Trophoblast cell (in vitro differentiated cells and primary cell): ENCODE results near the gene SUFU.

Experiments used
- DNase-seq, 2 donors: peaks; one replicate each; pipeline ENCODE4 v3.0.0-alpha.2; 2016
- H2AFZ ChIP-seq: 2 replicates; pipeline ENCODE4 v1.6.1; 2013; ENCODE audit warnings: low read length, moderate library complexity, mild to moderate bottlenecking; ENCODE audit not compliant: insufficient read depth, poor library complexity
- H2AK5ac ChIP-seq: 2 replicates; pipeline ENCODE4 v1.6.1; 2013; ENCODE audit warnings: mild to moderate bottlenecking, low read length
- H2BK120ac ChIP-seq: 2 replicates; pipeline ENCODE4 v1.6.1; 2013; ENCODE audit warnings: low read length, mild to moderate bottlenecking, moderate library complexity; ENCODE audit not compliant: insufficient read depth, poor library complexity
- H2BK12ac ChIP-seq: 2 replicates; pipeline ENCODE4 v1.6.1; 2013; ENCODE audit warnings: mild to moderate bottlenecking, low read length, moderate library complexity
- H2BK5ac ChIP-seq: 2 replicates; pipeline ENCODE4 v1.6.1; 2013; ENCODE audit warnings: low read length, low read depth, moderate library complexity, mild to moderate bottlenecking; ENCODE audit not compliant: poor library complexity
- H3K14ac ChIP-seq: 2 replicates; pipeline ENCODE4 v1.6.1; 2013; ENCODE audit warnings: mild to moderate bottlenecking, low read length
- H3K18ac ChIP-seq: 2 replicates; pipeline ENCODE4 v1.6.1; 2013; ENCODE audit warnings: mild to moderate bottlenecking, low read length
- H3K23ac ChIP-seq: 2 replicates; pipeline ENCODE4 v1.6.1; 2013; ENCODE audit warnings: low read length
- H3K27ac ChIP-seq: 2 replicates; pipeline ENCODE4 v1.5.1; 2013; ENCODE audit warnings: low read depth, mild to moderate bottlenecking, inconsistent platforms, low read length, moderate library complexity
- H3K27me3 ChIP-seq: 2 replicates; pipeline ENCODE4 v1.6.1; 2013; ENCODE audit warnings: inconsistent platforms, mild to moderate bottlenecking, low read length, moderate library complexity; ENCODE audit not compliant: insufficient read depth
- H3K36me3 ChIP-seq, 2 experiments: 1 replicate in 1 of 2; 2 replicates in 1 of 2; pipeline ENCODE4 v1.6.1; 2013; ENCODE audit warnings: low read length in 2 of 2, mild to moderate bottlenecking in 2 of 2, moderate library complexity in 1 of 2; ENCODE audit not compliant: insufficient read depth in 2 of 2, control insufficient read depth in 1 of 2
- H3K4ac ChIP-seq: 2 replicates; pipeline ENCODE4 v1.6.1; 2013; ENCODE audit warnings: low read depth, mild to moderate bottlenecking, low read length, moderate library complexity
- H3K4me1 ChIP-seq, 2 experiments: 1 replicate in 1 of 2; 2 replicates in 1 of 2; pipeline ENCODE4 v1.6.1; 2013; ENCODE audit warnings: low read length in 2 of 2, mild to moderate bottlenecking in 2 of 2, moderate library complexity in 1 of 2; ENCODE audit not compliant: insufficient read depth in 2 of 2, control insufficient read depth in 1 of 2
- H3K4me2 ChIP-seq: 2 replicates; pipeline ENCODE4 v1.6.1; 2013; ENCODE audit warnings: inconsistent platforms, mild to moderate bottlenecking, low read length, moderate library complexity
- H3K4me3 ChIP-seq: 2 replicates; pipeline ENCODE4 v1.5.1; 2013; ENCODE audit warnings: mild to moderate bottlenecking, low read depth, low read length, inconsistent platforms
- H3K79me1 ChIP-seq: one replicate; pipeline ENCODE4 v1.6.1; 2013; ENCODE audit warnings: low read length
- H3K79me2 ChIP-seq: 2 replicates; pipeline ENCODE4 v1.6.1; 2013; ENCODE audit warnings: low read length, mild to moderate bottlenecking; ENCODE audit not compliant: control insufficient read depth, insufficient read depth, poor library complexity
- H3K9ac ChIP-seq: 2 replicates; pipeline ENCODE4 v1.6.1; 2013; ENCODE audit warnings: mild to moderate bottlenecking, low read length
- H3K9me3 ChIP-seq: 2 replicates; pipeline ENCODE4 v1.6.1; 2013; ENCODE audit warnings: low read depth, mild to moderate bottlenecking, control low read depth, inconsistent platforms, low read length; ENCODE audit not compliant: insufficient read depth
- H4K12ac ChIP-seq: 2 replicates; pipeline ENCODE4 v1.6.1; 2013; ENCODE audit warnings: low read depth, mild to moderate bottlenecking, low read length, moderate library complexity
- H4K8ac ChIP-seq: 2 replicates; pipeline ENCODE4 v1.6.1; 2013; ENCODE audit warnings: low read depth, mild to moderate bottlenecking, low read length, moderate library complexity
- H4K91ac ChIP-seq: one replicate; pipeline ENCODE4 v1.6.1; 2013; ENCODE audit warnings: low read depth, mild to moderate bottlenecking, low read length, moderate library complexity
- WGBS: extraction: QIAGEN DNeasy Blood & Tissue Kit; methylation state at CpG from one replicate; pipeline ENCODE4 v1.1.7; 2013; ENCODE audit warnings: missing lambda C conversion rate; ENCODE audit not compliant: insufficient read length, insufficient coverage; ENCODE audit errors: extremely low coverage; 5-methylcytosine and 5-hydroxymethylcytosine counted together

Gene SUFU

DNA sequence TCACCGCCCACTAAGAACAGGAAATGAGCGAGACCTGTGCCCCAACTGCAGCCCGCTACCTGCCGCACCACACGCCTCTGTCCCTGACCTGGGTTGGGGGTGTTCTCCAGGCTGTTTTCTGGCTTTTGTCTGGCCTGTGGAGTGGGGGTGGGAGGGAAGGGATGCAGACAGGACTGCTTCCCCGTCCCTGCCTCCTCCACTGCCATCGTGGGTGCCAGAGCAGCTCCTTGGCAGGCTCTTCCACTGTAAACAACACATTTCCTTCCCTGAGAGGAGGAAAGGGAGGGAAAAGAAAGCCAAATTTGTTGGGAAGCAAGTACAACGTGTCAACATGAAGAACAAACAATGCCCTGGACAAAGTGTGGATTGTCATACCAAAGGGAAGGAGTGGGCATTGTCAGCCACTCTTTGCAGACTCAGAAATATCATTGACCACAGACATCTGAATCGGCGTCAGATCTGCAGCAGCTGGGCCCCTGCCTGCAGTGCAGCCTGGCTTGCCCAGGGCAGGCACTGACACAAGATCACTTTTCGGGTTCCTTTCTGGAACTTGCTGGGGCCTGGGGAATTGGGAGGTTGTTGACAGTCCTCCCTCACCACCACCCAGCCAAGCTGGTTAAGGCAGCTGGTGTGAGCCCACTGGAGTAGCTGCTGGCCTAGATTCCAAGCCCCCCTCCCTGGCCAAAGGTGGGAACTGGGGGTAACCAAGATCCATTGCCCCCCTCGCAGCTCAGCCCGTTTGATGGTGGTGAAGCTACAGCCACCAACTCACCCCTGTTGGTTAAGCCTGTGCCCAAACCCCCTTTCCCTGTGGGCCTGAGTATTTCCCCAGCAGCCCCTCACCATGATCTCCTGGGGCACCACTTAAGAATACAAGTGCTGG lies 117.9 kb downstream of the SUFU start:
- H3K9me3 ChIP-seq = peaks cover 5% of the 10 kb centered on the region
- peak overlapping the region; percentile 62 for H2BK5ac ChIP-seq
- H2BK12ac ChIP-seq = peak overlapping the region; percentile 42
- H3K14ac ChIP-seq = peak overlapping the region; percentile 80
- WGBS = no CpG with 5 or more reads among the region's 13 CpGs
- peaks cover 30 to 38% of the 10 kb centered on the region in 2 experiments for H3K4me1 ChIP-seq
- H3K23ac ChIP-seq = no peak overlapping the region
- peak overlapping the region; percentile 88 for H4K91ac ChIP-seq
- no peak overlapping the region for H3K18ac ChIP-seq
- H3K27ac ChIP-seq = peak overlapping the region; percentile 63
- H2AFZ ChIP-seq = no peak overlapping the region
- H4K8ac ChIP-seq = peak overlapping the region; percentile 36
- peak overlapping the region; percentile 65 for H2BK120ac ChIP-seq
- peaks cover 27 to 28% of the 10 kb centered on the region in 2 experiments for H3K36me3 ChIP-seq
- H3K9ac ChIP-seq = no peak overlapping the region
- H3K27me3 ChIP-seq = no peaks in the 10 kb centered on the region
- no peak overlapping the region for H4K12ac ChIP-seq
- peak overlapping the region; percentile 60 for H2AK5ac ChIP-seq
- peaks cover 21% of the 10 kb centered on the region for H3K79me1 ChIP-seq
- H3K4me2 ChIP-seq = no peak overlapping the region
- peaks cover 3% of the 10 kb centered on the region for H3K79me2 ChIP-seq
- DNase-seq = no peak
- no peak overlapping the region for H3K4me3 ChIP-seq
- peak overlapping the region; percentile 16 for H3K4ac ChIP-seq

DNA sequence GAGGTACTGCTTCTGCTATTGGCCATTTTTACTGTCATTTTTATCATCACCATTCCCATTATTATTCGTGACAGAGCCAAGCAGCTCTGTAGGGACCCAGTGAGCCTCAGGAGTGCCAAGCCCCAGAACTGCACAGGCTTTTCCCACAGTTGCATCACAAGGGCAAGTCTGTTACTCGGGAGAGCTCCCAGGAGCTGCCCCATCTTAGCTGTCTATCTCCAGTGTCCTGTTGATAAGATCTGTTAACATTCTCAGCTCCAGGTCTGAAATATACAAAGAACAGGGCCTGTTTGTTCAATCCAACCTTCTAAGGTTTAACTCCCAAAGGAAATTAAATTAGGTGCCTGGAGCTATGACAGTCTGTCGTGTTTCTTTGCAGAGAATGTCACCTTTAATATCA lies 120.3 kb downstream of the SUFU start:
- no peak overlapping the region for H4K8ac ChIP-seq
- no peak overlapping the region for H2BK120ac ChIP-seq
- H2AFZ ChIP-seq = no peak overlapping the region
- H2BK5ac ChIP-seq = no peak overlapping the region
- no CpG with 5 or more reads among the region's 3 CpGs for WGBS
- H3K4me3 ChIP-seq = no peak overlapping the region
- no peak overlapping the region for H4K12ac ChIP-seq
- no peak overlapping the region for H3K27ac ChIP-seq
- no peak overlapping the region for H2BK12ac ChIP-seq
- H3K4me2 ChIP-seq = no peak overlapping the region
- no peak for DNase-seq
- no peak overlapping the region for H4K91ac ChIP-seq
- H2AK5ac ChIP-seq = no peak overlapping the region
- H3K79me1 ChIP-seq = peaks cover 39% of the 10 kb centered on the region
- no peak overlapping the region for H3K4ac ChIP-seq
- no peak overlapping the region for H3K23ac ChIP-seq
- no peak overlapping the region for H3K14ac ChIP-seq
- no peak overlapping the region for H3K18ac ChIP-seq
- H3K4me1 ChIP-seq = peaks cover 49 to 58% of the 10 kb centered on the region in 2 experiments
- H3K9ac ChIP-seq = no peak overlapping the region
- H3K36me3 ChIP-seq = peaks cover 10 to 17% of the 10 kb centered on the region in 2 experiments
- no peaks in the 10 kb centered on the region for H3K27me3 ChIP-seq
- peaks cover 9% of the 10 kb centered on the region for H3K79me2 ChIP-seq
- peaks cover 5% of the 10 kb centered on the region for H3K9me3 ChIP-seq

DNA sequence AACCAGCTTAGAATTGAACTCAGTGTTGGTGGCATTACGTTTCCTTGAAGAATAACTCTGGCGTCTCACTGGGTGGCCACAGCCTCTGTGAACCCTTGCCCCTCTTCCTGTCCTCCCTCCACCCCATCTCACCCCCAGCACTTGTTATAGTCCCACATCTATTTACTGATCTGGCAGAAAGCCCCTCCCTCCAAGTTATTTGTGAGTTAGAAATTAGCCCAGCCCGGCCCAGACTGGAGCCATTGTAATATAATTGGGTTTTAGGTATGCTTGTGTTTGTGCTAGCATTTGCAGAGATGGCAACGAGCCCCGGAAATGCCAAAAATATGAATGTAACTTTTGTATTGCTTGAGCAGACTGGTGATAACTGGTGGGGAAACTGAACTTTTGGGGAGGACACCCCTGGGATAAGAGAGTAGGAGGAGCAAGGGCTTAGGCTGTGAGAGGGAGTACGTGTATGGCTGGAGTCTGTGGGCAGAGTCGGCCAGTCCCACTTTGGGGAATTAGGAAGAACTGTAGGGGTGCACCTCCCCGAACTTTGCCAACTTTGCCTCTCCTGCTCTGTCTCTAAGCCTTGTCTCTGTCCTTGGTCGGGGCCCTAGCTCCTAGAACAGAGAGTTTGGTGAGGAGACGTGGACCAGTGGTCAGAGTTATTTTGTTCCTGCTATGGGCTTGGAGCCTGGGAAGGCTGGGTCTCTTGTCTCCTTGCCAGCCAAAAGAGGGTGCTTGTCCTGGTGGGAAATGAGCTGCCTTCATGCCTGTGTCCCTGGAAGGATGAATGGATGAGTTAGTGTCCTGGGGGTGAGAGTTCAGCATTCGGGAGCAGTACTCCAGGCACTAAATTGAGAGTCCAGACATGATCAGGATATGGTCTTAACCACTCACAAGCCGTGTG lies 121.2 kb downstream of the SUFU start:
- H3K4me1 ChIP-seq = peaks cover 56 to 62% of the 10 kb centered on the region in 2 experiments
- peak overlapping the region; percentile 16 for H3K14ac ChIP-seq
- peak overlapping the region; percentile 14 for H2BK5ac ChIP-seq
- DNase-seq = no peak
- H3K27me3 ChIP-seq = no peaks in the 10 kb centered on the region
- no peak overlapping the region for H4K8ac ChIP-seq
- H3K4me2 ChIP-seq = no peak overlapping the region
- H3K79me1 ChIP-seq = peaks cover 46% of the 10 kb centered on the region
- no peak overlapping the region for H2AFZ ChIP-seq
- peak overlapping the region; percentile 30 for H3K18ac ChIP-seq
- no CpG with 5 or more reads among the region's 12 CpGs for WGBS
- peaks cover 3 to 10% of the 10 kb centered on the region in 2 experiments for H3K36me3 ChIP-seq
- H2BK12ac ChIP-seq = peak overlapping the region; percentile 28
- peak overlapping the region; percentile 33 for H4K91ac ChIP-seq
- H4K12ac ChIP-seq = no peak overlapping the region
- H3K27ac ChIP-seq = no peak overlapping the region
- no peak overlapping the region for H3K4me3 ChIP-seq
- peak overlapping the region; percentile 15 for H2BK120ac ChIP-seq
- no peak overlapping the region for H3K23ac ChIP-seq
- H3K9me3 ChIP-seq = peaks cover 5% of the 10 kb centered on the region
- H3K9ac ChIP-seq = no peak overlapping the region
- H2AK5ac ChIP-seq = peak overlapping the region; percentile 36
- peaks cover 12% of the 10 kb centered on the region for H3K79me2 ChIP-seq
- H3K4ac ChIP-seq = no peak overlapping the region

DNA sequence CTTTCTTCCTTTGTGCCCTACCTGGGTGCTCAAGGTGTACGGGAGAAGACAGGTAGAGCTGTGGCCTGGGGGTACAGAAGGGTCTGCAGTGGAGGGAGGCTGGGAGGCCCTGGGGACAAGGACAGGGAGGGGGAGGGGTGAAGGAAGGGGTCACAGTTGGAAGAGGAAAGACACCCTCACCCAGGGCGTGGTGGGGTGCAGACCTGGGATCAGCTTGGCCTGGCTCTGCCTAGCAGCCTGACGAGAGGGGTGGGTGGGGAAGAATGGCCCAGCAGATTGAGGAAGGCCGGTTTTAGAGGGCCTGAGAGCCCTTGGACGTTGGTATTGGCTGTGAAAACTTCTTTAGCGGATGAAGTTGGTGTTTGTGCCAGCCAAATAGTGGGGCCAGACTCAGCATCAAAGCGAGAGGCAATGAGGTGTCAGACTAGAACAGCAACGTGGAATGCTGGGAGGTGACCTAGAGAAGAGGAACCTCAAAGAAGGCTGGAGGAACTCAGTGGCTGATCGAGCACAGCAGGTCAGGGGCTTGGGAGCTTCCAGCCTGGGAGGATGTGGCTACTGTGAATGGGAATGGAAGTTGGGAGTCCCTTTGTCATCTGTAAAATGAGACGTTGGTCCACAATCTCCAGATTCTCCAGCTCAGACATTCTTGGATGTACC lies 122.4 kb downstream of the SUFU start:
- no peak overlapping the region for H3K4me2 ChIP-seq
- peaks cover 16% of the 10 kb centered on the region for H3K79me2 ChIP-seq
- H4K8ac ChIP-seq = no peak overlapping the region
- H2BK5ac ChIP-seq = peak overlapping the region; percentile 24
- peaks cover 61 to 62% of the 10 kb centered on the region in 2 experiments for H3K4me1 ChIP-seq
- peaks cover 53% of the 10 kb centered on the region for H3K79me1 ChIP-seq
- WGBS = no CpG with 5 or more reads among the region's 10 CpGs
- no peak overlapping the region for H3K4me3 ChIP-seq
- peak overlapping the region; percentile 14 for H3K14ac ChIP-seq
- H2BK120ac ChIP-seq = peak overlapping the region; percentile 15
- H3K27me3 ChIP-seq = no peaks in the 10 kb centered on the region
- peaks cover 5% of the 10 kb centered on the region for H3K9me3 ChIP-seq
- peak overlapping the region; percentile 24 for H2BK12ac ChIP-seq
- H4K12ac ChIP-seq = no peak overlapping the region
- H3K4ac ChIP-seq = no peak overlapping the region
- no peak overlapping the region for H3K18ac ChIP-seq
- H4K91ac ChIP-seq = peak overlapping the region; percentile 54
- no peak overlapping the region for H2AK5ac ChIP-seq
- no peak overlapping the region for H3K9ac ChIP-seq
- no peak overlapping the region for H2AFZ ChIP-seq
- H3K27ac ChIP-seq = no peak overlapping the region
- no peak overlapping the region for H3K23ac ChIP-seq
- H3K36me3 ChIP-seq = peaks cover 4 to 15% of the 10 kb centered on the region in 2 experiments
- DNase-seq = no peak
